Measurements from ENCODE around the gene IFNGR1.

GRCh38 chr6:137197684-137198645 lies 21.2 kb downstream of the IFNGR1 start:
- TF ChIP-seq CTCF (IDR thresholded peaks at IDR 0.05) = no peak
- no peak for TF ChIP-seq ZFX (IDR thresholded peaks at IDR 0.05; ENCODE audit: borderline replicate concordance)
